HepG2 (cell line): Measurements from ENCODE around the gene TTBK2.

Experiments used
- ATRX ChIP-seq: sonication (generic); formaldehyde crosslinking; IDR thresholded peaks from 2 replicates; pipeline ENCODE4 v1.4.0; 2020; ENCODE audit warnings: missing genetic modification reagents, borderline replicate concordance
- CHD2 ChIP-seq: IDR thresholded peaks from 2 replicates; pipeline ENCODE4 v1.6.1; 2011; ENCODE audit warnings: low read depth, low read length, improper control_type of control experiment
- GTF2F1 ChIP-seq: fragments of 150-350 bp; IDR thresholded peaks from 2 replicates; pipeline ENCODE4 v1.6.1; 2014; ENCODE audit warnings: low read length
- HINFP ChIP-seq: sonication (generic); formaldehyde crosslinking; IDR thresholded peaks from 2 replicates; pipeline ENCODE4 v1.4.0; 2020; ENCODE audit warnings: low read depth, mild to moderate bottlenecking, missing genetic modification reagents
- KMT2A ChIP-seq: sonication (generic); formaldehyde crosslinking; IDR thresholded peaks from 2 replicates; pipeline ENCODE4 v1.4.0; 2020; ENCODE audit warnings: missing genetic modification reagents
- MYC ChIP-seq: sonication (generic); formaldehyde crosslinking; IDR thresholded peaks from 2 replicates; pipeline ENCODE4 v1.9.0; 2021; ENCODE audit warnings: missing genetic modification reagents, borderline replicate concordance
- NR2C2 ChIP-seq: sonication (generic); formaldehyde crosslinking; IDR thresholded peaks from 2 replicates; pipeline ENCODE4 v1.4.0; 2020; ENCODE audit warnings: missing genetic modification reagents, mild to moderate bottlenecking, moderate library complexity, borderline replicate concordance
- PHF5A ChIP-seq: IDR thresholded peaks from one replicate; pipeline ENCODE4 v1.6.1; 2018; ENCODE audit warnings: low read depth, missing genetic modification reagents; ENCODE audit not compliant: unreplicated experiment
- POLR2A ChIP-seq, 2 experiments: IDR thresholded peaks; 2 replicates each; pipeline ENCODE4 v1.6.1; 2011; ENCODE audit warnings: low read depth in 2 of 2, low read length in 2 of 2, mild to moderate bottlenecking in 1 of 2, moderate library complexity in 1 of 2; ENCODE audit not compliant: insufficient read depth in 1 of 2
- POLR2AphosphoS5 ChIP-seq: IDR thresholded peaks from 2 replicates; pipeline ENCODE4 v1.6.1; 2012; ENCODE audit warnings: low read depth, low read length
- SMC3 ChIP-seq: IDR thresholded peaks from 2 replicates; pipeline ENCODE4 v1.6.1; 2011; ENCODE audit warnings: low read length, improper control_type of control experiment
- ZFP36 ChIP-seq: fragments of 150-350 bp; IDR thresholded peaks from 2 replicates; pipeline ENCODE4 v1.6.1; 2018; ENCODE audit warnings: borderline replicate concordance, low read length, low read depth; ENCODE audit not compliant: partially characterized antibody
- TF ChIP-seq, protein P1 (sequence below): IDR thresholded peaks from 2 replicates; pipeline ENCODE4 v1.6.1; 2016; ENCODE audit warnings: missing genetic modification reagents, missing compliant biosample characterization
- TF ChIP-seq, protein P2 (sequence below), 2 experiments: IDR thresholded peaks; 2 replicates each; pipeline ENCODE4 v1.6.1; 2011 to 2012; ENCODE audit warnings: low read length in 2 of 2, borderline replicate concordance in 1 of 2, low read depth in 1 of 2, mild to moderate bottlenecking in 1 of 2, moderate library complexity in 1 of 2

GRCh38 chr15:42782716-42783115, 137.9 kb downstream of the TTBK2 start:
- TF ChIP-seq, protein P1, sequence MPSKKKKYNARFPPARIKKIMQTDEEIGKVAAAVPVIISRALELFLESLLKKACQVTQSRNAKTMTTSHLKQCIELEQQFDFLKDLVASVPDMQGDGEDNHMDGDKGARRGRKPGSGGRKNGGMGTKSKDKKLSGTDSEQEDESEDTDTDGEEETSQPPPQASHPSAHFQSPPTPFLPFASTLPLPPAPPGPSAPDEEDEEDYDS (CRISPR knock-in tag): no peak
- TF ChIP-seq KMT2A (CRISPR knock-in tag) (no peak), MYC (CRISPR knock-in tag) (no peak), ATRX (CRISPR knock-in tag) (no peak), POLR2AphosphoS5 (no peak), HINFP (CRISPR knock-in tag) (no peak), NR2C2 (CRISPR knock-in tag) (no peak), ZFP36 (no peak), CHD2 (no peak), PHF5A (CRISPR knock-in tag) (no peak), GTF2F1 (no peak), SMC3 (no peak), POLR2A (IDR thresholded peaks at IDR 0.05; ENCODE audit: insufficient read depth in 1 of 2, low read depth in 2 of 2, low read length in 2 of 2) (no peak)
- TF ChIP-seq, protein P2, sequence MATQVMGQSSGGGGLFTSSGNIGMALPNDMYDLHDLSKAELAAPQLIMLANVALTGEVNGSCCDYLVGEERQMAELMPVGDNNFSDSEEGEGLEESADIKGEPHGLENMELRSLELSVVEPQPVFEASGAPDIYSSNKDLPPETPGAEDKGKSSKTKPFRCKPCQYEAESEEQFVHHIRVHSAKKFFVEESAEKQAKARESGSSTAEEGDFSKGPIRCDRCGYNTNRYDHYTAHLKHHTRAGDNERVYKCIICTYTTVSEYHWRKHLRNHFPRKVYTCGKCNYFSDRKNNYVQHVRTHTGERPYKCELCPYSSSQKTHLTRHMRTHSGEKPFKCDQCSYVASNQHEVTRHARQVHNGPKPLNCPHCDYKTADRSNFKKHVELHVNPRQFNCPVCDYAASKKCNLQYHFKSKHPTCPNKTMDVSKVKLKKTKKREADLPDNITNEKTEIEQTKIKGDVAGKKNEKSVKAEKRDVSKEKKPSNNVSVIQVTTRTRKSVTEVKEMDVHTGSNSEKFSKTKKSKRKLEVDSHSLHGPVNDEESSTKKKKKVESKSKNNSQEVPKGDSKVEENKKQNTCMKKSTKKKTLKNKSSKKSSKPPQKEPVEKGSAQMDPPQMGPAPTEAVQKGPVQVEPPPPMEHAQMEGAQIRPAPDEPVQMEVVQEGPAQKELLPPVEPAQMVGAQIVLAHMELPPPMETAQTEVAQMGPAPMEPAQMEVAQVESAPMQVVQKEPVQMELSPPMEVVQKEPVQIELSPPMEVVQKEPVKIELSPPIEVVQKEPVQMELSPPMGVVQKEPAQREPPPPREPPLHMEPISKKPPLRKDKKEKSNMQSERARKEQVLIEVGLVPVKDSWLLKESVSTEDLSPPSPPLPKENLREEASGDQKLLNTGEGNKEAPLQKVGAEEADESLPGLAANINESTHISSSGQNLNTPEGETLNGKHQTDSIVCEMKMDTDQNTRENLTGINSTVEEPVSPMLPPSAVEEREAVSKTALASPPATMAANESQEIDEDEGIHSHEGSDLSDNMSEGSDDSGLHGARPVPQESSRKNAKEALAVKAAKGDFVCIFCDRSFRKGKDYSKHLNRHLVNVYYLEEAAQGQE (IDR thresholded peaks at IDR 0.05; ENCODE audit: borderline replicate concordance in 1 of 2, low read depth in 1 of 2, low read length in 2 of 2): no peak
